EH (cell line): ENCODE measurements around the gene POLD4.

Experiments used
- DNase-seq: peaks from one replicate; pipeline ENCODE4 v3.0.0-alpha.2; 2015; ENCODE audit warnings: low read depth

POLD4 gene

DNA sequence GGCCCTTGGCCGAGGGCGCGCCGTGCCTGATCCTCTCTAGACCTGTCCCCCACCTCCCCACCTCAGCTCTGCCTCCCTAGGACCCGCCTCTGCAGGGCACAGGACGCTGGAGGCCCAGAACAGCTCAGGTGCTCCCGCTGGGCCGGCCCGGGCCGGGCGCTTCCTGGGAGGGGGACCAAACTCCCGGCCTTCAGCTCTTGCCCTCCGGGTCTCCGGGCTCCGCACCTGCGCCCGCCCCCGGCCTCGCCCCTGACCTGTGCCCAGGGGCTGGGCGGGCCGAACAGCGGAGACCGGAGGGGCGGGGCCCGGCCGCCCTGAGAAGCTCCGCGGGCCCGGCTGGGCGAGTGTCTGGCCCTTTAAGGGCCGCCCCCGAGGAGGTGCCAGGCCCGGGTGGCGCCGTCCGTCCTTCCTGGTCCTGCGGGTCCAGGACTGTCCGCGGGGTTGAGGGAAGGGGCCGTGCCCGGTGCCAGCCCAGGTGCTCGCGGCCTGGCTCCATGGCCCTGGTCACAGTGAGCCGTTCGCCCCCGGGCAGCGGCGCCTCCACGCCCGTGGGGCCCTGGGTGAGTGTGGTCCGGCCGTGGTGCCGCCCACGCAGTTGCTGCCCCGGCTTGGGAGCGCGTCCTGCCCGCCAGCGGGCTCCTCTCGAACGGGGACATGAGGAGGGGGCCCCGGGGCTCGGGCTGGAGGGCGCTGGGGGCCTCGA is 50.1 kb downstream of the POLD4 start, which contains the start of gene SSH3:
Gene SSH3 (plus strand): TSS at position 399 of the 703 bp plus-strand sequence. CDS start 96 bp downstream, at position 495.
- DNase-seq, result peak; percentile 72

DNA sequence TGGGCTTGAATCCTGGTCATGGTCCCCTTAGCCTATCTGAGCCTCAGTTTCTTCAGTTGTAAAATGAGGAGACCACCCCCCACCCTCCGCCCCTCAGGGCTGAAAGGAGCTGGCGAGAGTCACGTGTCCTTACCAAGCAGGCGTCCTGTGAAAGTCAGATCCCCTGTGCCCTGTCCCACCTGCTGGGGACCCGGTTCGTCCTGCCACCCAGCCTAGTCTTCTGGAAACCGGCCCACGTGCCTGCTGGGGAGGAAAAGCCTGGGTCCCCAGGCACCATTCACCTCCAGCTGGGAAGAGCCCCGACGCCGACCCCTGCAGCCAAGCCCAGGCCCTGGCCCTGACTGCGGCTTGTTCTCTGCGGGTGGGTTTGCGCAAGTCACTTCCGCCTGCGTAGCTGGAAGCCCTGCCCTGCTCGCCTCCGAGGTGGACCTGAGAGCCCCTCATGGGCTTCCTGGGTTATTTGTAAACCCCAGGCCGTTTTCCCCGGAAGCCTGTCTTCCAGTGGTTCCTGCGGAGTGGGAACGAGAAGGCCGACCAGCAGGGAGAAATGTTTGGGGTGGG is 50.7 kb downstream of the POLD4 start:
- DNase-seq, result peak; percentile 21

DNA sequence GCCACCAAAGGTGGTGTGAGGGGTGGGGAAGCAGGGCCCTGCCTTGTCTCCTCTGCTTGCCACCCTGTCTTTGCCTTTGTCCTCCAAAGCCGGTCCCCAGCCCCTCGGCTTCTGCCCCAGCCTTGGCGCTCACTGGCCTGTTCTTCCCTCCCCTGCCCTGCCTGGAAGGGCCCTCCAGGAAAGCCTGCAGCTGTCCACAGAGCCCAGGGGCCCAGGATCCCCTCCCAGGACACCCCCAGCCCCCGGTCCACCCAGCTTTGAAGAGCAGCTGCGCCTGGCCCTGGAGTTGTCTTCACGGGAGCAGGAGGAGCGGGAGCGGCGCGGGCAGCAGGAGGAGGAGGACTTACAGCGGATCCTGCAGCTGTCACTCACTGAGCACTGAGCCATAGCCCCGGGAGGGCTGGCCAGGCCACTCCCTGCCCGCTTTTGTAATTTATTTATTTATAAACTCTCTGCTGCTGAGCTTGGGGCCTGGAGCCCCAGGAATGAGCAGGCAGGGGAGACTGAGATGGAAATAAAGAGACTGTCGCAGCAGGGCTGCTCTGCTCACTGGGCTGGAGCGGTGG is 51.3 kb downstream of the POLD4 start:
- DNase-seq, result peak; percentile 53

DNA sequence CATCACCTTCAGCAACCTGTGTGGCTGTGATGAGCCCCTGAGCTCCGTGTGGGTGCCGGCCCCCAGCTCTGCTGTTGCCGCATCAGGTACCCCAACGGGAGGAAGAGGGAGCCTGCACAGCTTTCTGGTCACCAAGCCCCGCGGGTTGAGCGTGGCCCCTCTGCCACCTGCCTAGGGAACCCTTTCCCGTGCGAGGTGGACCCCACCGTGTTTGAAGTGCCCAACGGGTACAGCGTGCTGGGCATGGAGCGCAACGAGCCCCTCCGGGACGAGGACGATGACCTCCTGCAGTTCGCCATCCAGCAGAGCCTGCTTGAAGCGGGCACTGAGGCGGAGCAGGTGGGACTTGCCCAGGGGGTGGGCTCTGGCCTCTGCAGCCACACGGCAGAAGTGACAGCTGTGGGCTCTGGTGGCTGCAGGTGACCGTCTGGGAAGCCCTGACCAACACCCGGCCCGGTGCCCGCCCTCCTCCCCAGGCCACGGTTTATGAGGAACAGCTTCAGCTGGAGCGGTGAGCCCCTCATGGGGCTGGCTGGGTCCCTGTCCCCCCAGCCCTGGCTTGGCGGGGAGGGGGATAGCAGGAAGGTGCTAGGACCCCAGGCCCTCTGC is 51.9 kb downstream of the POLD4 start:
- no peak for DNase-seq
